GM12872 (cell line): ENCODE data around the gene SLC7A14.

ENCODE experiments used
- CTCF ChIP-seq: IDR thresholded peaks from 3 replicates; pipeline ENCODE4 v1.5.1; 2011; ENCODE audit warnings: low read depth, mild to moderate bottlenecking, low read length, moderate library complexity; ENCODE audit not compliant: insufficient read depth

SLC7A14 gene

GRCh38 chr3:170443457-170443856, 142.4 kb downstream of the SLC7A14 start:
- no peak for TF ChIP-seq CTCF

- TF ChIP-seq CTCF = no peak
Observed at GRCh38 chr3:170442947-170443346, 142.9 kb downstream of the SLC7A14 start.

GRCh38 chr3:170441412-170441811, 144.5 kb downstream of the SLC7A14 start:
- TF ChIP-seq CTCF = no peak

GRCh38 chr3:170440344-170440743, 145.5 kb downstream of the SLC7A14 start:
- TF ChIP-seq CTCF = no peak

- no peak for TF ChIP-seq CTCF
Observed at GRCh38 chr3:170438836-170439235, 147.0 kb downstream of the SLC7A14 start.

- TF ChIP-seq CTCF = no peak
Observed at GRCh38 chr3:170437696-170438407, 148.0 kb downstream of the SLC7A14 start.

- TF ChIP-seq CTCF = no peak
Observed at GRCh38 chr3:170437176-170437575, 148.7 kb downstream of the SLC7A14 start.
